Fibroblast of skin of right quadriceps (primary cell): Measurements from ENCODE around the gene DDX1.
"Not testable (repeated sequence)": the region's sequence is repeated elsewhere in the genome, so short reads cannot be mapped to it uniquely, and the experiment has no call there.

ENCODE experiments used
- DNase-seq: peaks from one replicate; pipeline ENCODE4 v3.0.0-alpha.2; 2013

The DDX1 gene

DNA sequence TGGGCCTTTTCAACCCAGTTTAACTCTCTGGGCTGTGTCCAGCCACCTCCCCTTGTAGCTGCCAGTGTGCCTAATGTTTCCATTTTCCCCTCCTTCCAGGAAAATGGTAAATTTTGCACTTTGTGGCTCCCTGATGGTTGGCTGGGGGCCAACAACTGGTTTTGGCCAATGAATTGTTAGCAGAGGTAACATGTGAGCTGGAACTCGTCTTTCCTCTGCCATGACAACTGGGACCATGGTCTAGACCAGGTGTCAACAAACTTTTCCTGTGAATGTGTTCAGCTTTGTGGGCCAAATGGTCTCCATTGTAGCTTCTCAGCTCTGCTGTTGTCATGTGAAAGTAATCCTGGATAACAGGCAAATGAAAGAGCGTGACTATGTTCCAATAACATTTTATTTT, 87.2 kb downstream of the DDX1 start:
- DNase-seq = no peak

DNA sequence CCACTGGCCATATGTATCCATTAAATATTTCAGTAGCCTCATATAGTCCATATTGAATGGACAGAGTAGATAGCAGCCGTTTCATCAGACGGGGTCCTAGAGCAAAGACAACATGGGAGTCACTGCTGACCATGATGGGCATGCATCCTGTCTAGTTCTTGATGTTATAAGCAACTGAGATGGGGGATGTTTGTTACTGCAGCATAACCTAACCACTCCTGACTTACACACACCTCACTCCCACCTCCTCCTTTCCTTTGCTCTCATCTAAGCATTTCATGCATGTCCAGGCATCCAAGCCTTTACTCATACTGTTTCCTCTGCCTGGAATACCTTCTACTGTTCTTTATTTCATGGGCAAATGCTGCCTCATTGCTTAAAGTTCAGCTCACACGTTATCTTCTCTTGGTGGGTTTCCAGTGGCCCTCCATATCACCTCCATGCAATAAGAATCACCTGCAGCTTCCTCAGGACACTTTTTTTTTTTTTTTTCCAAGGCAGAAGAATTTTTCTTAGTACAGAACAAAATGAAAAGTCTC, 87.8 kb downstream of the DDX1 start:
- DNase-seq = no peak

DNA sequence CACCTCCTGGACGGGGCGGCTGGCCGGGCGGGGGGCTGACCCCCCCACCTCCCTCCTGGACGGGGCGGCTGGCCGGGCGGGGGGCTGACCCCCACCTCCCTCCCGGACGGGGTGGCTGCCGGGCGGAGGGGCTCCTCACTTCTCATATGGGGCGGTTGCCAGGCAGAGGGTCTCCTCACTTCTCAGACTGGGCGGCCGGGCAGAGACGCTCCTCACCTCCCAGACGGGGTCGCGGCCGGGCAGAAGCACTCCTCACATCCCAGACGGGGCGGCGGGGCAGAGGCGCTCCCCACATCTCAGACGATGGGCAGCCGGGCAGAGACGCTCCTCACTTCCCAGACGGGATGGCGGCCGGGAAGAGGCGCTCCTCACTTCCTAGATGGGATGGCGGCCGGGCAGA, 88.5 kb downstream of the DDX1 start:
- not testable (repeated sequence) for DNase-seq
